H9 (cell line): Measurements from ENCODE around the gene DNAJA2. TPM values are rescaled to one million over a fixed set of nuclear protein-coding genes. Genes with fewer than 3 reads are reported as not detected.

ENCODE experiments used
- DNase-seq: peaks from one replicate; pipeline ENCODE4 v3.0.0-alpha.2; 2017
- H2AFZ ChIP-seq: one replicate; pipeline ENCODE4 v1.6.1; 2013; ENCODE audit warnings: mild to moderate bottlenecking, low read length, control low read depth, moderate library complexity
- H2AK5ac ChIP-seq: 2 replicates; pipeline ENCODE4 v1.6.1; 2013; ENCODE audit warnings: low read length, control low read depth, mixed read lengths; ENCODE audit not compliant: insufficient read length
- H2BK120ac ChIP-seq: one replicate; pipeline ENCODE4 v1.6.1; 2013; ENCODE audit warnings: low read depth, mild to moderate bottlenecking, low read length, control low read depth, inconsistent platforms; ENCODE audit not compliant: poor library complexity, severe bottlenecking
- H2BK12ac ChIP-seq: 2 replicates; pipeline ENCODE4 v1.6.1; 2013; ENCODE audit warnings: low read length, control low read depth, mixed read lengths, low read depth; ENCODE audit not compliant: insufficient read length
- H2BK15ac ChIP-seq: 2 replicates; pipeline ENCODE4 v1.6.1; 2013; ENCODE audit warnings: low read depth, low read length, control low read depth
- H2BK20ac ChIP-seq: one replicate; pipeline ENCODE4 v1.6.1; 2013; ENCODE audit warnings: low read depth, mild to moderate bottlenecking, low read length, control low read depth, inconsistent platforms; ENCODE audit not compliant: poor library complexity, severe bottlenecking
- H2BK5ac ChIP-seq: 2 replicates; pipeline ENCODE4 v1.6.1; 2013; ENCODE audit warnings: low read length, control low read depth, mixed read lengths; ENCODE audit not compliant: insufficient read length
- H3K14ac ChIP-seq: 2 replicates; pipeline ENCODE4 v1.6.1; 2013; ENCODE audit warnings: low read length, control low read depth; ENCODE audit not compliant: insufficient read depth
- H3K18ac ChIP-seq: 2 replicates; pipeline ENCODE4 v1.6.1; 2013; ENCODE audit warnings: low read depth, mild to moderate bottlenecking, mixed read lengths, low read length, control low read depth; ENCODE audit not compliant: insufficient read length
- H3K23ac ChIP-seq: 2 replicates; pipeline ENCODE4 v1.6.1; 2013; ENCODE audit warnings: low read length, control low read depth, mixed read lengths, low read depth; ENCODE audit not compliant: insufficient read length
- H3K23me2 ChIP-seq: 2 replicates; pipeline ENCODE4 v1.6.1; 2013; ENCODE audit warnings: low read depth, mild to moderate bottlenecking, mixed read lengths, low read length, control low read depth; ENCODE audit not compliant: insufficient read length, poor library complexity, severe bottlenecking
- H3K27ac ChIP-seq: 2 replicates; pipeline ENCODE4 v1.5.1; 2013; ENCODE audit warnings: low read length, control low read depth, mixed read lengths, low read depth; ENCODE audit not compliant: insufficient read length
- H3K27me3 ChIP-seq: 2 replicates; pipeline ENCODE4 v1.6.1; 2013; ENCODE audit warnings: low read length, control low read depth, inconsistent platforms; ENCODE audit not compliant: insufficient read depth
- H3K4ac ChIP-seq: 2 replicates; pipeline ENCODE4 v1.6.1; 2013; ENCODE audit warnings: low read depth, mild to moderate bottlenecking, control low read depth, inconsistent platforms, low read length, moderate library complexity
- H3K4me1 ChIP-seq: 2 replicates; pipeline ENCODE4 v1.6.1; 2013; ENCODE audit warnings: low read length, control low read depth, inconsistent platforms; ENCODE audit not compliant: insufficient read depth
- H3K4me2 ChIP-seq: 2 replicates; pipeline ENCODE4 v1.6.1; 2013; ENCODE audit warnings: low read length, control low read depth, mixed read lengths; ENCODE audit not compliant: insufficient read length, insufficient read depth
- H3K56ac ChIP-seq: 2 replicates; pipeline ENCODE4 v1.6.1; 2013; ENCODE audit warnings: low read depth, mild to moderate bottlenecking, mixed read lengths, low read length, control low read depth; ENCODE audit not compliant: insufficient read length
- H3K79me1 ChIP-seq: 2 replicates; pipeline ENCODE4 v1.6.1; 2013; ENCODE audit warnings: low read depth, mild to moderate bottlenecking, moderate library complexity, low read length, control low read depth, inconsistent platforms; ENCODE audit not compliant: insufficient read depth, poor library complexity, severe bottlenecking
- H3K79me2 ChIP-seq: 2 replicates; pipeline ENCODE4 v1.6.1; 2013; ENCODE audit warnings: low read length, control low read depth, inconsistent platforms; ENCODE audit not compliant: insufficient read depth
- H3K9ac ChIP-seq: 2 replicates; pipeline ENCODE4 v1.6.1; 2013; ENCODE audit warnings: low read length, control low read depth, mixed read lengths; ENCODE audit not compliant: insufficient read length; ENCODE audit errors: extremely low read depth
- H3K9me3 ChIP-seq: one replicate; pipeline ENCODE4 v1.6.1; 2013; ENCODE audit warnings: low read depth, low read length, inconsistent platforms; ENCODE audit not compliant: control insufficient read depth
- H3T11ph ChIP-seq: one replicate; pipeline ENCODE4 v1.6.1; 2013; ENCODE audit warnings: mild to moderate bottlenecking, low read length, control low read depth, inconsistent platforms
- H4K20me1 ChIP-seq: one replicate; pipeline ENCODE4 v1.6.1; 2013; ENCODE audit not compliant: control insufficient read depth, insufficient read length, insufficient read depth
- H4K5ac ChIP-seq: 2 replicates; pipeline ENCODE4 v1.6.1; 2013; ENCODE audit warnings: low read depth, mild to moderate bottlenecking, mixed read lengths, low read length, control low read depth; ENCODE audit not compliant: insufficient read length
- H4K8ac ChIP-seq: replicated peaks from 2 replicates; pipeline ENCODE4 v1.6.1; 2013; ENCODE audit warnings: low read length, control low read depth, mixed read lengths, low read depth; ENCODE audit not compliant: insufficient read length
- H4K91ac ChIP-seq: 2 replicates; pipeline ENCODE4 v1.6.1; 2013; ENCODE audit warnings: low read depth, mild to moderate bottlenecking, moderate library complexity, mixed read lengths, low read length, control low read depth; ENCODE audit not compliant: insufficient read length
- H3K27ac Mint-ChIP-seq, 3 experiments: 2 replicates in 2 of 3; 3 replicates in 1 of 3; pipeline ENCODE4 v1.8.0; 2020 to 2021; ENCODE audit warnings: mixed read lengths in 3 of 3, mild to moderate bottlenecking in 1 of 3, moderate library complexity in 1 of 3
- H3K27me3 Mint-ChIP-seq: 2 replicates; pipeline ENCODE4 v1.8.0; 2021; ENCODE audit warnings: low read depth, mild to moderate bottlenecking, moderate library complexity, mixed read lengths
- H3K36me3 Mint-ChIP-seq, 3 experiments: 2 replicates in 2 of 3; 3 replicates in 1 of 3; pipeline ENCODE4 v1.8.0; 2020 to 2021; ENCODE audit warnings: low read depth in 3 of 3, mixed read lengths in 3 of 3; ENCODE audit not compliant: insufficient read depth in 1 of 3
- H3K4me1 Mint-ChIP-seq, 2 experiments: 2 replicates each; pipeline ENCODE4 v1.8.0; 2020; ENCODE audit warnings: mixed read lengths in 2 of 2
- H3K4me3 Mint-ChIP-seq, 2 experiments: 2 replicates in 1 of 2; 3 replicates in 1 of 2; pipeline ENCODE4 v1.8.0; 2020 to 2021; ENCODE audit warnings: mild to moderate bottlenecking in 2 of 2, mixed read lengths in 2 of 2, moderate library complexity in 1 of 2
- H3K9me3 Mint-ChIP-seq, 2 experiments: 2 replicates in 1 of 2; 3 replicates in 1 of 2; pipeline ENCODE4 v1.8.0; 2020; ENCODE audit warnings: mild to moderate bottlenecking in 2 of 2, mixed read lengths in 2 of 2, moderate library complexity in 1 of 2
- CTCF ChIP-seq: fragments of 200-600 bp; sonication (generic); conservative IDR thresholded peaks from 3 replicates; pipeline ENCODE4 v1.8.0; 2021; ENCODE audit warnings: antibody characterized with exemption, mild to moderate bottlenecking
- WGBS: extraction: QIAGEN DNeasy Blood & Tissue Kit; methylation state at CpG from one replicate; pipeline ENCODE4 v1.1.7; 2013; ENCODE audit warnings: missing lambda C conversion rate, low lambda C conversion rate, mixed read lengths; ENCODE audit not compliant: insufficient read length; ENCODE audit errors: extremely low coverage; 5-methylcytosine and 5-hydroxymethylcytosine counted together
- total RNA-seq: library from RNA; stranded (reverse); gene quantifications from 2 replicates; pipeline ENCODE4 v1.2.1, GENCODE V29; 2021

DNAJA2 gene
- total RNA-seq, 1 experiment from 2014 or later, result 102 TPM

- WGBS, result no CpG with 5 or more reads among the region's 14 CpGs
- no peak overlapping the region for H3K4me3 Mint-ChIP-seq
- no peak overlapping the region for H3K18ac ChIP-seq
- H2BK12ac ChIP-seq, result no peak overlapping the region
- peaks cover 10 to 11% of the 10 kb centered on the region in 2 experiments for H3K4me1 Mint-ChIP-seq
- H3K4me2 ChIP-seq, result no peak overlapping the region
- H4K5ac ChIP-seq, result no peak overlapping the region
- H3K9me3 ChIP-seq, result no peaks in the 10 kb centered on the region
- no peak overlapping the region for H4K91ac ChIP-seq
- no peak overlapping the region for H2BK120ac ChIP-seq
- no peak overlapping the region for H2BK20ac ChIP-seq
- H4K20me1 ChIP-seq, result no peaks in the 10 kb centered on the region
- H3K27me3 Mint-ChIP-seq, result no peaks in the 10 kb centered on the region
- H2AK5ac ChIP-seq, result no peak overlapping the region
- H3K4me1 ChIP-seq, result no peaks in the 10 kb centered on the region
- no peak overlapping the region for H3K27ac Mint-ChIP-seq
- H3K9me3 Mint-ChIP-seq, result no peaks in the 10 kb centered on the region
- no peaks in the 10 kb centered on the region for H3K79me1 ChIP-seq
- no peak overlapping the region for H3K23ac ChIP-seq
- peak; percentile 62 for DNase-seq
- no peak overlapping the region for H2BK15ac ChIP-seq
- no peak overlapping the region for H2AFZ ChIP-seq
- no peak overlapping the region for H3K4ac ChIP-seq
- no peak overlapping the region for H3K14ac ChIP-seq
- no peak overlapping the region for H4K8ac ChIP-seq
- H3K79me2 ChIP-seq, result no peaks in the 10 kb centered on the region
- H2BK5ac ChIP-seq, result no peak overlapping the region
- peak; percentile 63 for TF ChIP-seq CTCF
- no peak overlapping the region for H3T11ph ChIP-seq
- H3K56ac ChIP-seq, result no peak overlapping the region
- H3K36me3 Mint-ChIP-seq, result no peaks in the 10 kb centered on the region
- H3K27ac ChIP-seq, result no peak overlapping the region
- no peaks in the 10 kb centered on the region for H3K27me3 ChIP-seq
- H3K9ac ChIP-seq, result no peak overlapping the region
- H3K23me2 ChIP-seq, result no peaks in the 10 kb centered on the region
Measured at GRCh38 chr16:47018223-47018891, 44.9 kb upstream of the DNAJA2 start.
